HEK293 (cell line): ENCODE results near the gene ARHGAP1.

Experiments
- CTCF ChIA-PET: fragments of 350-600 bp; formaldehyde crosslinking; extraction: SDS; loops from one replicate; lab custom pipeline; 2021; ENCODE audit warnings: antibody characterized with exemption; lab: Yijun Ruan, JAX
- POLR2A ChIA-PET: fragments of 300-600 bp; formaldehyde crosslinking; extraction: SDS; loops from one replicate; lab custom pipeline; 2020; ENCODE audit warnings: antibody characterized with exemption, inconsistent platforms; lab: Yijun Ruan, JAX
- H3K27ac ChIP-seq: fragments of 200-500 bp; sonication (Bioruptor generic); 2 replicates; pipeline ENCODE4 v1.5.1; 2014; ENCODE audit warnings: low read depth, low read length, control low read depth, inconsistent platforms; ENCODE audit errors: extremely low read depth
- H3K36me3 ChIP-seq, 2 experiments: fragments of 200-500 bp in 1 of 2; sonication (Bioruptor generic) in 1 of 2; 1 replicate in 1 of 2; 2 replicates in 1 of 2; pipeline ENCODE4 v1.5.1; 2014 to 2017; ENCODE audit warnings: inconsistent platforms in 2 of 2, low read length in 2 of 2; ENCODE audit not compliant: control insufficient read depth in 2 of 2, insufficient read depth in 1 of 2
- H3K4me1 ChIP-seq: fragments of 200-500 bp; sonication (Bioruptor generic); 2 replicates; pipeline ENCODE4 v1.5.1; 2014; ENCODE audit warnings: mild to moderate bottlenecking, low read length, inconsistent platforms; ENCODE audit not compliant: control insufficient read depth, insufficient read depth
- H3K4me3 ChIP-seq: 2 replicates; pipeline ENCODE4 v1.5.1; 2011; ENCODE audit warnings: low read depth, mild to moderate bottlenecking, control low read depth, low read length, moderate library complexity
- H3K9me3 ChIP-seq: fragments of 200-500 bp; sonication (Bioruptor generic); 2 replicates; pipeline ENCODE4 v1.5.1; 2014; ENCODE audit warnings: low read depth, low read length, inconsistent platforms; ENCODE audit not compliant: control insufficient read depth, insufficient read depth
- GLI4 ChIP-seq: fragments of 450-650 bp; formaldehyde crosslinking; IDR thresholded peaks from 2 replicates; pipeline ENCODE4 v1.5.1; 2016; ENCODE audit warnings: missing biosample characterization, missing genetic modification characterization
- HOXA7 ChIP-seq: sonication (generic); formaldehyde crosslinking; IDR thresholded peaks from 2 replicates; pipeline ENCODE4 v1.8.1; 2022; ENCODE audit warnings: missing genetic modification reagents, borderline replicate concordance
- MZF1 ChIP-seq: fragments of 450-650 bp; formaldehyde crosslinking; IDR thresholded peaks from 2 replicates; pipeline ENCODE4 v1.5.1; 2017; ENCODE audit warnings: missing biosample characterization, missing genetic modification characterization, borderline replicate concordance
- SP2 ChIP-seq: fragments of 450-650 bp; formaldehyde crosslinking; IDR thresholded peaks from 2 replicates; pipeline ENCODE4 v1.5.1; 2016; ENCODE audit warnings: missing biosample characterization, missing genetic modification characterization
- WT1 ChIP-seq: fragments of 450-650 bp; formaldehyde crosslinking; IDR thresholded peaks from 2 replicates; pipeline ENCODE4 v1.5.1; 2016; ENCODE audit warnings: missing biosample characterization, missing genetic modification characterization
- ZBTB17 ChIP-seq: fragments of 450-650 bp; formaldehyde crosslinking; IDR thresholded peaks from 2 replicates; pipeline ENCODE4 v1.5.1; 2016; ENCODE audit warnings: missing biosample characterization, missing genetic modification characterization
- ZNF169 ChIP-seq: fragments of 450-650 bp; formaldehyde crosslinking; IDR thresholded peaks from 2 replicates; pipeline ENCODE4 v1.5.1; 2016; ENCODE audit warnings: missing biosample characterization, missing genetic modification characterization
- ZNF175 ChIP-seq: fragments of 450-650 bp; formaldehyde crosslinking; IDR thresholded peaks from 2 replicates; pipeline ENCODE4 v1.5.1; 2016; ENCODE audit warnings: missing biosample characterization, missing genetic modification characterization
- ZNF184 ChIP-seq: fragments of 450-650 bp; IDR thresholded peaks from 2 replicates; pipeline ENCODE4 v1.5.1; 2018; ENCODE audit warnings: missing biosample characterization, mild to moderate bottlenecking, missing genetic modification characterization
- ZNF2 ChIP-seq: fragments of 450-650 bp; formaldehyde crosslinking; IDR thresholded peaks from 2 replicates; pipeline ENCODE4 v1.5.1; 2016; ENCODE audit warnings: missing biosample characterization, missing genetic modification characterization
- ZNF211 ChIP-seq: fragments of 450-650 bp; formaldehyde crosslinking; IDR thresholded peaks from 2 replicates; pipeline ENCODE4 v1.5.1; 2016; ENCODE audit warnings: low read depth, missing biosample characterization, missing genetic modification characterization
- ZNF223 ChIP-seq: fragments of 450-650 bp; formaldehyde crosslinking; IDR thresholded peaks from 2 replicates; pipeline ENCODE4 v1.5.1; 2016; ENCODE audit warnings: missing biosample characterization, missing genetic modification characterization
- ZNF23 ChIP-seq: fragments of 450-650 bp; formaldehyde crosslinking; IDR thresholded peaks from 2 replicates; pipeline ENCODE4 v1.5.1; 2016; ENCODE audit warnings: missing biosample characterization, missing genetic modification characterization, borderline replicate concordance
- ZNF37A ChIP-seq: fragments of 450-650 bp; IDR thresholded peaks from 2 replicates; pipeline ENCODE4 v1.5.1; 2018; ENCODE audit warnings: missing biosample characterization, missing genetic modification characterization
- ZNF488 ChIP-seq: fragments of 450-650 bp; formaldehyde crosslinking; IDR thresholded peaks from 2 replicates; pipeline ENCODE4 v1.5.1; 2016; ENCODE audit warnings: missing biosample characterization, missing genetic modification characterization
- ZNF521 ChIP-seq: fragments of 450-650 bp; formaldehyde crosslinking; IDR thresholded peaks from 2 replicates; pipeline ENCODE4 v1.5.1; 2017; ENCODE audit warnings: missing biosample characterization, mild to moderate bottlenecking, missing genetic modification characterization
- ZNF529 ChIP-seq: fragments of 450-650 bp; formaldehyde crosslinking; IDR thresholded peaks from 2 replicates; pipeline ENCODE4 v1.5.1; 2017; ENCODE audit warnings: missing genetic modification characterization, missing biosample characterization; ENCODE audit not compliant: insufficient replicate concordance
- ZNF530 ChIP-seq: fragments of 450-650 bp; formaldehyde crosslinking; IDR thresholded peaks from 2 replicates; pipeline ENCODE4 v1.5.1; 2016; ENCODE audit warnings: low read depth, missing biosample characterization, missing genetic modification characterization
- ZNF558 ChIP-seq: fragments of 450-650 bp; formaldehyde crosslinking; IDR thresholded peaks from 2 replicates; pipeline ENCODE4 v1.5.1; 2016; ENCODE audit warnings: missing biosample characterization, missing genetic modification characterization
- ZNF610 ChIP-seq: fragments of 450-650 bp; formaldehyde crosslinking; IDR thresholded peaks from 2 replicates; pipeline ENCODE4 v1.5.1; 2016; ENCODE audit warnings: missing biosample characterization, missing genetic modification characterization, borderline replicate concordance
- ZNF670 ChIP-seq: fragments of 450-650 bp; formaldehyde crosslinking; IDR thresholded peaks from 2 replicates; pipeline ENCODE4 v1.5.1; 2016; ENCODE audit warnings: missing biosample characterization, missing genetic modification characterization, low read depth
- ZNF692 ChIP-seq: fragments of 450-650 bp; formaldehyde crosslinking; IDR thresholded peaks from 2 replicates; pipeline ENCODE4 v1.5.1; 2016; ENCODE audit warnings: missing biosample characterization, missing genetic modification characterization
- ZNF701 ChIP-seq: fragments of 450-650 bp; formaldehyde crosslinking; IDR thresholded peaks from 2 replicates; pipeline ENCODE4 v1.5.1; 2016; ENCODE audit warnings: missing biosample characterization, missing genetic modification characterization
- ZSCAN16 ChIP-seq: fragments of 450-650 bp; formaldehyde crosslinking; IDR thresholded peaks from 2 replicates; pipeline ENCODE4 v1.5.1; 2016; ENCODE audit warnings: missing biosample characterization, missing genetic modification characterization
- ZSCAN23 ChIP-seq: fragments of 450-650 bp; formaldehyde crosslinking; IDR thresholded peaks from 2 replicates; pipeline ENCODE4 v1.5.1; 2016; ENCODE audit warnings: missing biosample characterization, missing genetic modification characterization
- TF ChIP-seq, protein P1 (sequence below): fragments of 450-650 bp; formaldehyde crosslinking; IDR thresholded peaks from 2 replicates; pipeline ENCODE4 v1.5.1; 2017; ENCODE audit warnings: missing biosample characterization, missing genetic modification characterization
- TF ChIP-seq, protein P2 (sequence below): fragments of 450-650 bp; IDR thresholded peaks from 2 replicates; pipeline ENCODE4 v1.5.1; 2018; ENCODE audit warnings: missing biosample characterization, mild to moderate bottlenecking, missing genetic modification characterization

Gene ARHGAP1

DNA sequence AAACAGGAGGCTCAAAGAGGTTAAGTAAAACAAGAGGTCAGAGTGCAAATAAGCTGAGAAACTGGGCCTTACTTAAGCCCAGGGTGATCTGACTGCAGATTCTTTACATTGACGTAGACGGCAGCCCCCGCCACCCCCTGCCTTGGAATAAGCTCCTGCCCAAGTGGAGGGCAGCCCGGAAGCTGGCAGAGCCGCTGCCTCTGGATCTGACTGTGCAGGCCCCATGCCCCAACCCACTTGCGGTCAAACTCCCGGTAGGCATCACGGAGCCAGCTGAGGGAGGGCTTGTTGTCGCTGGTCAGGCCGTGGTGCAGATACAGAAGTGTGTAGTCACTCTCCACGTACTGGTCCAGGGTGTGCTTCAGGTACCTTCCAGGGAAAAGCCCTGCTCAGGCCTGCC is 18.6 kb downstream of the ARHGAP1 start:
- no peaks in the 10 kb centered on the region for H3K4me1 ChIP-seq
- no peaks in the 10 kb centered on the region for H3K9me3 ChIP-seq
- no peak overlapping the region for H3K27ac ChIP-seq
- TF ChIP-seq MZF1 (tag by site-specific recombination) (no peak), ZNF530 (no peak), ZSCAN16 (tag by site-specific recombination) (no peak), SP2 (tag by site-specific recombination) (no peak), ZBTB17 (no peak), ZNF175 (tag by site-specific recombination) (no peak), ZNF610 (no peak), ZNF488 (tag by site-specific recombination) (no peak), ZNF211 (no peak), ZSCAN23 (tag by site-specific recombination) (no peak), ZNF692 (tag by site-specific recombination) (no peak)
- TF ChIP-seq, protein P1, sequence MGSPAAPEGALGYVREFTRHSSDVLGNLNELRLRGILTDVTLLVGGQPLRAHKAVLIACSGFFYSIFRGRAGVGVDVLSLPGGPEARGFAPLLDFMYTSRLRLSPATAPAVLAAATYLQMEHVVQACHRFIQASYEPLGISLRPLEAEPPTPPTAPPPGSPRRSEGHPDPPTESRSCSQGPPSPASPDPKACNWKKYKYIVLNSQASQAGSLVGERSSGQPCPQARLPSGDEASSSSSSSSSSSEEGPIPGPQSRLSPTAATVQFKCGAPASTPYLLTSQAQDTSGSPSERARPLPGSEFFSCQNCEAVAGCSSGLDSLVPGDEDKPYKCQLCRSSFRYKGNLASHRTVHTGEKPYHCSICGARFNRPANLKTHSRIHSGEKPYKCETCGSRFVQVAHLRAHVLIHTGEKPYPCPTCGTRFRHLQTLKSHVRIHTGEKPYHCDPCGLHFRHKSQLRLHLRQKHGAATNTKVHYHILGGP (tag by site-specific recombination), result no peak
- TF ChIP-seq, protein P2, sequence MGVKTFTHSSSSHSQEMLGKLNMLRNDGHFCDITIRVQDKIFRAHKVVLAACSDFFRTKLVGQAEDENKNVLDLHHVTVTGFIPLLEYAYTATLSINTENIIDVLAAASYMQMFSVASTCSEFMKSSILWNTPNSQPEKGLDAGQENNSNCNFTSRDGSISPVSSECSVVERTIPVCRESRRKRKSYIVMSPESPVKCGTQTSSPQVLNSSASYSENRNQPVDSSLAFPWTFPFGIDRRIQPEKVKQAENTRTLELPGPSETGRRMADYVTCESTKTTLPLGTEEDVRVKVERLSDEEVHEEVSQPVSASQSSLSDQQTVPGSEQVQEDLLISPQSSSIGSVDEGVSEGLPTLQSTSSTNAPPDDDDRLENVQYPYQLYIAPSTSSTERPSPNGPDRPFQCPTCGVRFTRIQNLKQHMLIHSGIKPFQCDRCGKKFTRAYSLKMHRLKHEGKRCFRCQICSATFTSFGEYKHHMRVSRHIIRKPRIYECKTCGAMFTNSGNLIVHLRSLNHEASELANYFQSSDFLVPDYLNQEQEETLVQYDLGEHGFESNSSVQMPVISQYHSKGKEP (tag by site-specific recombination), result no peak
- TF ChIP-seq, all 188 proteins: peak for 0
- POLR2A ChIA-PET, result interaction anchor here (0.8 kb wide), 1 partner anchor 18 kb away, joined by 3 read pairs; the partner anchor contains the start of gene ARHGAP1
- H3K36me3 ChIP-seq, result peaks cover 0 to 47% of the 10 kb centered on the region in 2 experiments; a peak in 2 of 3 replicates
- CTCF ChIA-PET, result interaction anchor here (1.4 kb wide), 1 partner anchor 13 kb away, joined by 5 read pairs; no protein-coding TSS in a partner anchor
- H3K4me3 ChIP-seq, result no peak overlapping the region

- peaks cover 0 to 45% of the 10 kb centered on the region in 2 experiments; a peak in 2 of 3 replicates for H3K36me3 ChIP-seq
- H3K27ac ChIP-seq, result no peak overlapping the region
- H3K4me3 ChIP-seq, result no peak overlapping the region
- H3K9me3 ChIP-seq, result no peaks in the 10 kb centered on the region
- ChIA-PET POLR2A (interaction anchor here (0.7 to 0.8 kb wide), 2 partner anchors 19 to 235 kb away, joined by 3 read pairs; partner anchors contain the start of gene ARHGAP1), CTCF (interaction anchor here (1.4 kb wide), 1 partner anchor 12 kb away, joined by 5 read pairs; no protein-coding TSS in a partner anchor)
- H3K4me1 ChIP-seq, result no peaks in the 10 kb centered on the region
- TF ChIP-seq ZNF169 (tag by site-specific recombination) (no peak), ZNF529 (no peak), ZNF701 (tag by site-specific recombination) (no peak), ZNF488 (tag by site-specific recombination) (no peak), WT1 (tag by site-specific recombination) (no peak), ZNF521 (tag by site-specific recombination) (no peak), HOXA7 (no peak), ZNF23 (tag by site-specific recombination) (no peak), ZNF223 (tag by site-specific recombination) (no peak), ZNF37A (tag by site-specific recombination) (no peak), ZNF670 (tag by site-specific recombination) (no peak), ZNF2 (tag by site-specific recombination) (no peak), ZNF184 (tag by site-specific recombination) (no peak), GLI4 (tag by site-specific recombination) (no peak), ZNF558 (tag by site-specific recombination) (no peak)
Observed at GRCh38 chr11:46680815-46681214, 19.6 kb downstream of the ARHGAP1 start.
